Left ventricle myocardium superior (tissue), 1 donor: ENCODE results near the gene ABT1. TPM values are rescaled to one million over a fixed set of nuclear protein-coding genes. Genes with fewer than 3 reads are reported as not detected.
A peak's percentile ranks its signal among the peaks of the same experiment; 100 is the strongest.

Experiments used
- ATAC-seq: fragments of 200-7000 bp; cut with Tn5 transposase; one replicate; pipeline ENCODE4 v1.9.1; 2020; ENCODE audit warnings: mild to moderate bottlenecking, moderate library complexity
- DNase-seq: peaks from one replicate; pipeline ENCODE4 v3.0.0-alpha.2; 2020
- intact Hi-C: fragments of 100-400 bp; cut with micrococcal nuclease; formaldehyde crosslinking; loops from one replicate; pipeline ENCODE4 v1.11.0; 2022
- total RNA-seq: library from RNA; stranded (reverse); fragmentation: NEBNext Ultra II Directional; extraction: Animal tissue kit (Norgen Biotek cat#: 25700); gene quantifications from one replicate; pipeline ENCODE4 v1.2.1, GENCODE V29; 2021
- donor health status: DM: no; HTN: yes; CAD: no; lungs with severe emphysema.

The ABT1 gene
- total RNA-seq, 1 donor from 2014 or later, result 9.0 TPM

DNA sequence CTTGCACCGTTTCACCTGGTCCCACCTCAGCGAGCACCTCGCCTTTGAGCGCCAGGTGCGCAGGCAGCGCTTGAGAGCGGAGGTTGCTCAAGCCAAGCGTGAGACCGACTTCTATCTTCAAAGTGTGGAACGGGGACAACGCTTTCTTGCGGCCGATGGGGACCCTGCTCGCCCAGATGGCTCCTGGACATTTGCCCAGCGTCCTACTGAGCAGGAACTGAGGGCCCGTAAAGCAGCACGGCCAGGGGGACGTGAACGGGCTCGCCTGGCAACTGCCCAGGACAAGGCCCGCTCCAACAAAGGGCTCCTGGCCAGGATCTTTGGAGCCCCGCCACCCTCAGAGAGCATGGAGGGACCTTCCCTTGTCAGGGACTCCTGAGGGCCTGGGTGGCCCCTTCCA is 1.5 kb downstream of the ABT1 start:
- ATAC-seq (no peak), DNase-seq (no peak)
- intact Hi-C loops, result loop anchor here (10.0 kb wide), 1 partner anchor 263 kb away; no protein-coding TSS in a partner anchor

DNA sequence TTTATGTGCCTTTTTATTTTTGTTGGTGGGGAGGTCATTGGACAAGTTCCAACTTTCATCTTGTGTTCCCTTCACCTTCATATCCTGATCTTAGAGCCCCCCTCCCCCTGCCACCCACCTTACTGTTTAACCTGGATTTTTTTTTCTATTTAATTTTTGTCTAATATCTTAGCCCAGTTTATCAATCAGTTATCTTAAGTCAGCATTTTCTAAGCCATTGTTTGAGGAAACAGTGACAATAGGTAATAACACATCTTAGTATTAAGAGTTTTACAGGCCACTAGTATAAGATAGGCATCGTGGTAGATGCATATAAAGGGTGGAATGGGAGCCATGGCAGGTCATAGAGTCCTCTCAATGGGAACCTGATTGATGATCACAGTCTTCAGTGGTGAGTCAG is 2.4 kb downstream of the ABT1 start:
- ATAC-seq (no peak), DNase-seq (no peak)
- intact Hi-C loops, result loop anchor here (10.0 kb wide), 1 partner anchor 264 kb away; no protein-coding TSS in a partner anchor

DNA sequence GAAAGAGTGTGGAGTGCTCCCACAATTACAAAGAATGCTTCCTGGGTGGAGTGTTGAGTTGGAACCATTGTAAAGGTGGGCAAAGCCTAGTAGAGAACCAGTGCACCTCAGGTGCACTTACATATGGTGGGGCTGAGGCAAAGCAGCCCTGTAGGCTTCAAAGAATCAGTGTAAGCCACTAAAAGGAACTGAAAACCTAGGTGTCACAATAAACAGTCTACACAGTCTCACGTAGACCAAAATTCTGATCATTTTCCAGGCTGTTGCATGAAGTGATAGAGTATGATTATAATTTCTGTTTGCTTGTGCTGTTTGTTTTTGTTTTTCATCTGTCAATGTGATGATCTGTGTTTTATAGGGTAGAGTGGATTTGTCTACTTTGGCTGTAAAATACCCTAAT is 2.8 kb downstream of the ABT1 start:
- intact Hi-C loops, result loop anchor here (10.0 kb wide), 1 partner anchor 265 kb away; no protein-coding TSS in a partner anchor
- DNase-seq, result no peak
- no peak for ATAC-seq

DNA sequence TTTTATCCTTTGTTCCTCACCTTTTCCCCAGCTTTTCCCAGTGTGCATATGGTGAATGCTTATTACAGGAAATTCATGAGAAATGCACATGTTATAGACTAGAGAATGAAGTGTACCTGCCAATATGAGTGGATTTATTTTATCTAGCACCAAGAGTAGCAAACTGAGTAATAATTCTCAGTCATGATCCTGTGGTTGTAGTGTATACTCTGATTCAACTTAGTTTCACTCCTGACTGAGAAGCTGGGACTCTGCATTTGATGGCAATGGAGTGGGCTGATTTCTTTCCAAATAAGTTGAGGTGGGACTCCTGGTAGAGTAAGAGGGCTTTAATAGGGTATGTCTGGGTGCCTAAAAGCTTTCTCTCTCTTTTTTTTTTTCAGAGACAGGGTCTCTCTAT is 4.0 kb downstream of the ABT1 start:
- DNase-seq (no peak), ATAC-seq (no peak)
- intact Hi-C loops, result no loop called here

DNA sequence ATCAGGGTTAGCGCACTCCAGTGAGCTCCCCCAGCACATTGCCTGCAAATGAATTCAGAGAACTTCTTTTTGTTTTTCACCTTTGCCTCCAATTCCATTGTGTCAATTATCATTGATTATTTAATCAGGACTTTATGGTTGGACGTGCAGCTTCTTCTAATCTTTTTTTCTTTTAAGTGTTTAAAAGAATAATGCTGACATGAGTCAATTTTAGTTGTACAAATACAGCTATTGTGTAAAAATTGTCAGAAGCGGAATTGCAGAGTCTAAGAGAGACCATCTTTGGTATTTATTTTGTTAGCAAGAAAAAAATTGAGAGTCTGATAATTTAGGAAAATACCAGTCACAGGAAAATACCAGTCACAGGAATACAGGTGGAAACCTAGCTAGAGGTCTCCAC is 5.5 kb downstream of the ABT1 start:
- no peak for ATAC-seq
- intact Hi-C loops, result no loop called here
- DNase-seq, result no peak

DNA sequence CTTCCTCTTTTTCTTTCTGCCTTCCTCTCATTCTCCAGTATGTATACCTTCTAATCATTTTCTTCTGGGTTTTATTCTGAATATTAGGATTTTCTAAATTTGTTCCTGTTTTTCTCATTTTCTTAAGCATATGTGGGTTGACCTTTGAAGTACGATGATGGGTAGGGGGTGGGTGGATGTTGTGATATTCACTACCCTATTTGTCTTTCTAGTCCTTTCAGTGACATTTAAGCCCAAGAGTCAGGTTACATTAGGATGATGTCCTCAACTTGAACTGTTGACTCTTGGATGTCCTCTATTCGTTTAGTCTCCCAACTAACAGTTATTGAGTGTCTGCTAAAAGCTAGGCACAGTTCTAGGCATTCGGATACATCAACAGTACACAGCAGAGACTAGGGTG is 7.3 kb downstream of the ABT1 start:
- no peak for ATAC-seq
- DNase-seq, result no peak
- intact Hi-C loops, result no loop called here

DNA sequence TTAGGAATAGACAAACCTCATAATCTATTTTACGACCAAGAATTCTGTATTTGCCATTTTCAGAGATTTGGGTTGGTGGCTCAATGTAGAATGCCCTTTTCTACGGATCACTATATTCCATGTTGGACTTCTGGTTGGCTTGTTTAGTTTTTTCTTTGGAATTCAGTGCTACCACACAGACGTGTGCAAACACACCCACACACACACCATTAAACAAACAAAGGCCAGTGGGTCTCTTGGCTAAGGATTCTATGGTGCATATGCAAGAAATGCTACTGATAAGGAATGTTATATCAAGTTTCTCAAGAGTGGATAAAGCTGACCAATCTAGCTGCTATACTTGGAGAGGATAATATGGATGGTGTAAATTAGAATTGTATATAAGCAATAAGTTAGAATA is 8.0 kb downstream of the ABT1 start:
- ATAC-seq (no peak), DNase-seq (no peak)
- intact Hi-C loops, result loop anchor here (5.0 kb wide), 1 partner anchor 473 kb away; no protein-coding TSS in a partner anchor

DNA sequence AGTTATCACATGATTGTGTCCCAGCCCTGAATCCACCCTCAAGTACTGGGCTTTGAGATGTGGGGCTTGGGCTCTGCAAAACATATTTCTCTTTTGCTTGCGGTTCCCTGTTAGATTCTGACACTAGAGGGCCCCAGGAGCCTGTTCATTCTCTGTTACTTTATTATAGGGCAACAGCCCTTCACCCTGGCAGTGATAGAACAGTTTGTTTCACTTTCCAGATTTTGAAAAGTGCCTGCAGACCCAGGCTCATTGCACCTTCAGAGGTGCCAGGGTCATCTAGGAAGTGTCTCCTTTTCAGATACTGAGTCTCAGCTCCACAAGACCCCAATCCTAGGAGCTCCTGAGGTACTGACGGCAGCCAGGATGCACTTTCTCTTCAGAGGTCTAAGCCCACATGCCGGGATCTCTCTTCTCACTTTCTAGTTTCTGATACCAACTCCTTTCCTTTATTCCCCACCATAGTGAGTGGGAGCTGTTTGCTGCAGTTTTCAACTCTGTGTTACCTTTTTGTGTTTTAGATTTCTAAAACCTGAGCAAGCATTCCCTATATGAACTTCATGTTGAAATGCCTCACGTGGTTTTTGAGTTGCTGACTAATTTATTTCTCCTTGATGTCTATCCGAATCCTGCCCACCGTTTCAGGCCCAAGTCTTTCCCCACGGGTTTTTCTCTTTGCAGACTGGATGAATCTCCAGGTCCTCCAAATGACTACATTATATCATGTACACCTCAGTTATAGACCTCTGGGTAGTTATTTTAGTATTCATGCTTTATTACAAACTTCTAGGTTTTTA is 10.9 kb downstream of the ABT1 start:
- DNase-seq (no peak), ATAC-seq (peak; percentile 57)
- intact Hi-C loops, result loop anchor here (5.0 kb wide), 1 partner anchor 470 kb away; no protein-coding TSS in a partner anchor

DNA sequence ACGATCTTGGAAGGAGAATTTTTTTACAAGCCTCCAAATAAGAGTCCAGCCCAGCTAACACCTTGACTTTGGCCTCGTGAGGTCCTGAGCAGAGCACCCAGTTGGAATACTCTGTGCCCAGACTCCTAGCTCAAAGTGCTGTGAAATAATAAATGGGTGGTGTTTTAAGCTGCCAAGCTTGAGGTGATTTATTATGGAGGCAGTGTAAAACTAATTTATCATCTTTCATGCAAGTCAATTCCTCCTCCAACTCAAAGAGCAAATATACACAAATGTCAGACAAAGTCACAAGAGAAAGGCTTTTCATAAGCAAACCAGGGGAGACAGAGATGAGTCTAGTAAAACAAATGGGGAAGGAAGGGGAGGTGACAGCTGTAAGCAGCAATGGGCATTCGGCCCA is 12.7 kb downstream of the ABT1 start:
- ATAC-seq (no peak), DNase-seq (no peak)
- intact Hi-C loops, result loop anchor here (5.0 kb wide), 1 partner anchor 468 kb away; no protein-coding TSS in a partner anchor

DNA sequence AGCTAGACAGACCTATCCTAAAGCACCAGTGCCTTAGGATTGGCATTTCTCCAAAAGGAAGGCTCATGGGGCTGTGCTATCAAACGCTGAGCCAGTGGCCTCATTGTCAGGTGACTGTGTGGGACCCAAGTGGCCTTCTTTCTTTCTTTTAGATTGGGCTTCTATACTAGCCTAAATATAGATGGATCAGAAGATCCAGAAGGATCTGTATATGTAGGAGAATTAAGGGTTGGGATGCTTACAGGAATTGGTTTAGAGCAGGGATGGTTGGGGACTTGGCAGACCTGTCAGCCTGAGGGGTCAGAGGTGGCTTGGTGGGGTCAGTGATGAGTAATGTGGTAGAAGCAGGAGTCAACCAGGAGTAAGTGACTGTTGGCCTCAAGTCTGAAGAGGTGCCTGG is 14.8 kb downstream of the ABT1 start:
- DNase-seq, result no peak
- no peak for ATAC-seq
- intact Hi-C loops, result no loop called here

DNA sequence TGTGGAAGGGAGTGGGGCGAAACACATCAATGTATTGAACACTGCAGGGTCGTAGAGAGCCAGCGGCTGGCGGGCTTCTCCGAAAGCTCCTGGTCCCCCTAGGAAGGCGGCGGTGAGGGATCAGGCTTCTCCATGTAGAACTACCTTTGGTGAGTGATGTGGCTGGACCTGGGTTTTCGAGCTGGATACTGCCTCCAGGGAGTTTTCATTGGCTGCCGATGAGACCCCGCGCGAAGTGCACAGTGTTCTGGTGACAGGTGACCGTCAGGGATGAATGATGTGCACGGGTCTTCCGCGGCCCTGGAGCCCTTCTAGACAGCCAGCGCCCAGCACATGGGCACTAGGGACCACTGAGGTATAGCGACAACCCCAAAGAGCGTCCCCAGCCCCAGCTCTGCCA is 16.4 kb downstream of the ABT1 start:
- no peak for DNase-seq
- intact Hi-C loops, result no loop called here
- ATAC-seq, result no peak

DNA sequence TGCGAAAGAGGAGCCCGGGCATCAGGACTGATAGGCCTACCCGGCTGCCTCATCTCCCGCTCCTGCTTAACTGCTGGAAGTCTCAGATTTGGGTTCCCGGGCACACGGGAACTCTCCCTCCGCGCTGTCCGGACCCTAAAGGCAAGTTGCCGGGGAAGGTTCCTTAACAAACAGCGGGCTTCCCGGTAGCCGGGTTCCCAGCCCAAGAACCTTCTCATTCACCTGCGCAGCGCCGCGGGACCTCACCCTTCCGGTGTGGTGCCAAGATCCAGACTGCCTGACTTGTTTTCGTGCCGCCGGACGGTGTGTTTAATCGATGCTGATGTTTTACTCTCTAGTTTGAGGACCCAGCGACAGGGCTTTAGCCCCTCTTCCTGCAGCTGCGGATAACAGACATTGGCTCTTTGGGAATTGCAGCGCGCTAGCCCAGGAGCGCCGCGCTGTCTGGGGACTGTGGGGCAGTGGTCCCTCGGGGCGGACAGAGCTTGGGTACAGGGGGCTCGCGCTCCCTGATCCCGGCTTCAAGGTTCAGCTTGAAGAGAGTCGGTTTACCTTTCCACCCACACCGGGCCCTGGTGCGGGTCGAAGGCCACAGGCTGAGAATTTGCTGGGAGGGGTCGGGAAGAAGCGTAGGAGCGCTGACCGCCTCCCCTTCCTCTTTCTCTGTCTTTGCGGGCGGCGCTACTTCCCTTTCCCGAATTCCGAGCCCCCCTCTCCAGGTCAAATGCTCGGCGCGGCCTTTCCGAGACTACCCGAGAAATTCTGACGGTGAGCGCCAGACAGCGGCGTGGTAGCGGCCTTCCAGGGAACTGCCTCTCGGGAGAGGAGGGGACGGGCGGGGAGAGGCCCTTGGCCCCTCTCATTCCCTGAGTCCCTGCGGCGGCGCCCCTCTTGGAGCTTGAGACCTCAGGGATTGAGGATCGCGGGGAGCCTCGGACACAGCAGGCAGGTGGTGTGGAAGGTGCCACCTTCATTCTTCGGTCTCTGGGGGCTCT is 17.2 kb downstream of the ABT1 start:
- intact Hi-C loops, result no loop called here
- ATAC-seq (no peak), DNase-seq (peak; percentile 33)

DNA sequence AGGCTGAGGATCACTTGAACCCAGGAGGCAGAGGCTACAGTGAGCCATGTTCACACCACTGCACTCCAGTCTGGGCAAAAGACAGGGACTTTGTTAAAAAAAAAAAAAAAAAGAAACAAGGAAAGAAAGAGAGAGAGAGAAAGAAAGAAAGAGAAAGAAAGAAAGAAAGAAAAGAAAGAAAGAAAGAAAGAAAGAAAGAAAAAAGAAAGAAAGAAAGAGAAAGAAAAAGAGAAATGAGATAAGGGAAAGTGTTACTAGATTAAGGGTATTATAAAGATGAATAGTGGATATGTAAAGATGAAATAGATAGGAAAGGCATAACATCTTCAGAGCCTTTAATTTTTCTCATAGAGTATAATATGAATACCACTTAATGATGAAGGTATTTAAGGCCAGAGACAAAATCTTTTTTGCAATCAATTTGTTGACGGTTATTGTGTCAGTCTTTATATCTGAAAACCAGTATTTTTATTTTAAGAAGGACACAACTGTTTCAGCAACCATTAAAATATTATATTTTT is 26.6 kb downstream of the ABT1 start:
- intact Hi-C loops, result no loop called here
- ATAC-seq, result no peak
- no peak for DNase-seq

DNA sequence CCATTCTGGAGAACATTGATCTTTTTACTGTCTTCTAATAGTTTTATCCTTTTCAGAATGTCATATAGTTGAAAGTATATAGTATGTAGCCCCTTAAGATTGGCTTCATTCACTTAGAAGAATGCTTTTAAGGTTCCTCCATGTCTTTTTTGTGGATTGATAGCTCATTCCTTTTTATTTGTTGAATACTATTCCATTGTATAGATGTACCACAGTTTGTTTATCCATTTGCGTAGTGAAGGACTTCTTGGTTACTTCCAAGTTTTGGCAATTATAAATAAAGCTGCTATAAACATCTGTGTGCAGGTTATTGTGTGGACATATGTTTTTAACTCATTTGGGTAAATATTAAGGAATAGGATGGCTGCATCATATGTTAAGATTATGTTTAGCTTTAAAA is 27.8 kb downstream of the ABT1 start:
- intact Hi-C loops, result no loop called here
- no peak for ATAC-seq
- no peak for DNase-seq

DNA sequence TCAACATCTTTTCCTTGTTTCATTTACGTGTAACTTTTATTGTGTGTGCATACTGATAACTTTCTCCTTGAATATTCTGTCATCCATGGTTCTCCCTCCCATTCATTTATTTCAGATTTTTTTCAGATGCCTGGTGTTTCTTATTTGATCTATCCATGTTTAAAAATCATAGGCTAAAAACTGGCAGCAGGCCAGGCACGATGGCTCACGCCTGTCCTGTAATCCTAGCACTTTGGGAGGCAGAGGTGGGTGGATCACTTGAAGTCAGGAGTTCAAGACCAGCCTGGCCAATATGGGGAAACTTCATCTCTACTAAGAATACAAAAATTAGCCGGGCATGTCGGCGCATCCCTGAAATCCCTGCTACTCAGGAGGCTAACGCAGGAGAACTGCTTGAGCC is 31.1 kb downstream of the ABT1 start:
- no peak for ATAC-seq
- DNase-seq, result no peak
- intact Hi-C loops, result no loop called here

DNA sequence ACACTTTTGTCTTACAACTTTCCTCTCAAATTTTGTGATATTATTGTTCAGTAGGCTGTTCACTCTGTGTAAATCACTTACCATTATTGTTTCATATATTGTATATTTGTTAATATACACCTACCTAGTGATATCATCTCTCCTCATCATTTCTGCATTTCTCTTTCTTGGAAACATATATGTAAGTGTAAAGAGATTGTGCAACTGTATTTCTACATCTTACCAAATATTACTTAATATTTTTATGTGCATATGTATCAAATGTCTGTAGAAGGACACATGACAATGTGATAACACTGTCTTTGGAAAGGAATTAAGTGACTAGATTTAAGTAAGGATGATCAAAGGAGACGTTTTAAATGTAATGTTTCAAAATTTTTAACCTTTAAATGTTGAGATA is 32.6 kb downstream of the ABT1 start:
- intact Hi-C loops, result no loop called here

DNA sequence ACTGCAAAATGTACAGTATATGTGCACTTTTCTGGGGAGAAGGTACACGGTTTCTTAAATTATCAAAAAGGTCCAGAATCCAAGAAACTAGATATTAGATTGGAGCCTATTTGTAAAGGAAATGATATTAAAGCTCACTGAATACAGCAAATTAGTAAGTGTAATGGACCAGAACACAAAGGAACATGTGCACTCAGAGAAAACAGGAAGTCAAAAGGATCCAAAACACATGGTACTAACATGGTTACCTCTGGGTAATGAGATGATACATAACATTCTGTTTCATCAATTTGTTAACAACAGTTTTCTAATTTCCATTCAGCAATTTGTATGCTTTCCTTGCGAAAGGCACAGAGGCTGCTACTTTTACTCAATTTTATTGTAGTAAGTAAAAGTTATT is 44.1 kb downstream of the ABT1 start:
- ATAC-seq (no peak), DNase-seq (no peak)
- intact Hi-C loops, result no loop called here

More for the DNA sequence above, 32.6 kb downstream of the ABT1 start:
- DNase-seq (no peak), ATAC-seq (no peak)

DNA sequence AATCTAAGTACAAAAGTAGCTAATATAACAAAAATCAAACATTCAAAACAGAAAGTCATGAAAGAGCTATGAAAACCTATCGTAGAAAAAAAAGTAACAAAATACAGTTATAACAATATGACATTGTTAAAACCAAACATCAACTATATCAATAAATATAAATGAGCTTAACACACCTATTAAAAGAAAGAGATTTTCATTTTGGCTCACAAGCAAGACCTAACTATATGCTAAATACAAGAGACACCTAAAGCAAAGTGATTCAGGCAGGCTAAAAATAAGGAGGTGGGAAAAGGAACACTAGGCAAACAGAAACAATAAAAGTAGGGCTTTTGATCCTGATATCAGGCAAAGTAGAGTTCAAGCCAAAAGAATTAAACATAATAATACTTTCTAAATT is 49.3 kb downstream of the ABT1 start:
- no peak for DNase-seq
- ATAC-seq, result no peak
- intact Hi-C loops, result no loop called here
